K562 (cell line): Measurements from ENCODE around the gene MYO18A. TPM values are rescaled to one million over a fixed set of nuclear protein-coding genes. Genes with fewer than 3 reads are reported as not detected.

ENCODE experiments used
- ATAC-seq: fragments of 200-7000 bp; cut with Tn5 transposase; 3 replicates; pipeline ENCODE4 v1.9.1; 2020; ENCODE audit warnings: moderate library complexity
- BruUV-seq: library from RNA; stranded (reverse); fragments of 400-500 nt; replicated peaks from 2 replicates; lab custom pipeline; 2021; lab: Mats Ljungman, UMichigan
- CTCF ChIA-PET: fragments of 300-600 bp; formaldehyde crosslinking; extraction: SDS; loops from one replicate; lab custom pipeline; 2021; ENCODE audit warnings: low intra/inter-chr PET ratio; lab: Yijun Ruan, JAX
- POLR2A ChIA-PET: fragments of 300-600, 350-650 bp; sonication (Branson Sonifier 250); formaldehyde crosslinking; extraction: SDS; loops from one replicate; lab custom pipeline; 2021; ENCODE audit warnings: antibody characterized with exemption, inconsistent platforms; lab: Yijun Ruan, JAX
- DNase-seq, 4 experiments: peaks; one replicate each; pipeline versions ENCODE4 v3.0.0 to v3.0.0-alpha.2; 2011 to 2018; ENCODE audit warnings: low spot score in 3 of 4, mixed read lengths in 3 of 4; ENCODE audit errors: extremely low read depth in 1 of 4
- FAIRE-seq: peaks from 2 replicates; lab custom pipeline; 2011; peaks lifted over from hg19 to GRCh38; lab: Jason Lieb, UNC
- H2AFZ ChIP-seq: 2 replicates; pipeline ENCODE4 v1.6.0; 2011; ENCODE audit warnings: low read depth, low read length, control low read depth, inconsistent platforms
- H3K27ac ChIP-seq: fragments of 200-600 bp; 3 replicates; pipeline ENCODE4 v1.8.0; 2011; ENCODE audit warnings: low read depth, mild to moderate bottlenecking, control low read depth, inconsistent platforms, low read length, moderate library complexity, mixed read lengths; ENCODE audit errors: extremely low read depth
- H3K27me3 ChIP-seq, 2 experiments: fragments of 300-600 bp in 1 of 2; 2 replicates in 1 of 2; 3 replicates in 1 of 2; pipeline versions ENCODE4 v1.6.0 to v1.8.0; 2011; ENCODE audit warnings: inconsistent platforms in 2 of 2, low read length in 2 of 2, mild to moderate bottlenecking in 1 of 2, mixed read lengths in 1 of 2, moderate library complexity in 1 of 2; ENCODE audit not compliant: control insufficient read depth in 2 of 2, insufficient read depth in 2 of 2
- H3K36me3 ChIP-seq: fragments of 300-600 bp; 3 replicates; pipeline ENCODE4 v1.8.0; 2011; ENCODE audit warnings: mild to moderate bottlenecking, low read length, inconsistent platforms; ENCODE audit not compliant: control insufficient read depth, insufficient read depth
- H3K4me1 ChIP-seq, 2 experiments: fragments of 200-600 bp in 1 of 2; replicated peaks in 1 of 2; 2 replicates in 1 of 2; 3 replicates in 1 of 2; pipeline versions ENCODE4 v1.5.1 to v1.8.0; 2011; ENCODE audit warnings: inconsistent platforms in 2 of 2, low read length in 2 of 2, mild to moderate bottlenecking in 1 of 2, mixed read lengths in 1 of 2, moderate library complexity in 1 of 2; ENCODE audit not compliant: control insufficient read depth in 2 of 2, insufficient read depth in 2 of 2
- H3K4me2 ChIP-seq: 2 replicates; pipeline ENCODE4 v1.6.1; 2011; ENCODE audit warnings: low read length, control low read depth, inconsistent platforms, mixed read lengths; ENCODE audit not compliant: insufficient read depth
- H3K4me3 ChIP-seq: fragments of 200-600 bp; sonication (generic), shearing (Covaris generic); 2 replicates; pipeline ENCODE4 v1.5.1; 2016; ENCODE audit warnings: control low read depth, inconsistent platforms
- H3K79me2 ChIP-seq: fragments of 200-600 bp; 3 replicates; pipeline ENCODE4 v1.8.0; 2011; ENCODE audit warnings: low read length, inconsistent platforms; ENCODE audit not compliant: control insufficient read depth, insufficient read depth
- H3K9ac ChIP-seq, 2 experiments: 2 replicates each; pipeline versions ENCODE4 v1.6.0 to v1.6.1; 2011; ENCODE audit warnings: low read depth in 2 of 2, low read length in 2 of 2, control low read depth in 1 of 2, inconsistent platforms in 1 of 2, mild to moderate bottlenecking in 1 of 2, mixed read lengths in 1 of 2; ENCODE audit not compliant: insufficient read depth in 1 of 2
- H3K9me1 ChIP-seq: one replicate; pipeline ENCODE4 v1.6.0; 2011; ENCODE audit warnings: inconsistent platforms, mild to moderate bottlenecking, low read length, moderate library complexity; ENCODE audit not compliant: control insufficient read depth, insufficient read depth
- H3K9me3 ChIP-seq: replicated peaks from 2 replicates; pipeline ENCODE4 v1.5.1; 2011; ENCODE audit warnings: low read depth, low read length, inconsistent platforms; ENCODE audit not compliant: control insufficient read depth, insufficient read depth
- H4K20me1 ChIP-seq: replicated peaks from 2 replicates; pipeline ENCODE4 v1.6.1; 2011; ENCODE audit warnings: low read length, inconsistent platforms, mixed read lengths; ENCODE audit not compliant: control insufficient read depth, insufficient read depth
- FOS ChIP-seq: IDR thresholded peaks from 3 replicates; pipeline ENCODE4 v1.6.1; 2011; ENCODE audit not compliant: insufficient read length; ENCODE audit errors: extremely low read depth
- GABPB1 ChIP-seq: sonication (generic); formaldehyde crosslinking; IDR thresholded peaks from 2 replicates; pipeline ENCODE4 v1.8.0; 2022; ENCODE audit warnings: mild to moderate bottlenecking, missing genetic modification reagents
- HEY1 ChIP-seq: fragments of 250-450 bp; sonication (Bioruptor Pico); IDR thresholded peaks from 2 replicates; pipeline ENCODE4 v1.5.0; 2020; ENCODE audit warnings: mild to moderate bottlenecking, moderate library complexity, borderline replicate concordance
- HLTF ChIP-seq: fragments of 450-650 bp; IDR thresholded peaks from 2 replicates; pipeline ENCODE4 v1.6.1; 2016
- HMG20B ChIP-seq: fragments of 250-450 bp; sonication (Bioruptor Pico); IDR thresholded peaks from 2 replicates; pipeline ENCODE4 v1.5.0; 2021; ENCODE audit warnings: mild to moderate bottlenecking
- KDM5B ChIP-seq: fragments of 200-600 bp; sonication (generic); IDR thresholded peaks from 2 replicates; pipeline ENCODE4 v1.6.1; 2012; ENCODE audit warnings: low read depth, mild to moderate bottlenecking, moderate library complexity, low read length, control low read depth, inconsistent platforms; ENCODE audit not compliant: insufficient replicate concordance
- NELFE ChIP-seq: IDR thresholded peaks from 2 replicates; pipeline ENCODE4 v1.6.1; 2011; ENCODE audit warnings: mild to moderate bottlenecking; ENCODE audit not compliant: insufficient read depth, insufficient read length
- NR2F6 ChIP-seq: fragments of 450-650 bp; formaldehyde crosslinking; IDR thresholded peaks from 2 replicates; pipeline ENCODE4 v1.4.0; 2020; ENCODE audit warnings: mild to moderate bottlenecking
- PYGO2 ChIP-seq: fragments of 450-650 bp; IDR thresholded peaks from 2 replicates; pipeline ENCODE4 v1.6.1; 2016; ENCODE audit warnings: mild to moderate bottlenecking, missing genetic modification characterization, moderate library complexity, missing compliant biosample characterization
- WHSC1 ChIP-seq: IDR thresholded peaks from one replicate; pipeline ENCODE4 v1.6.1; 2012; ENCODE audit warnings: low read length, control low read depth, inconsistent platforms
- ZKSCAN3 ChIP-seq: fragments of 250-450 bp; sonication (Bioruptor Pico); IDR thresholded peaks from 2 replicates; pipeline ENCODE4 v1.4.0; 2020
- ZNF274 ChIP-seq: IDR thresholded peaks from 2 replicates; pipeline ENCODE4 v1.6.1; 2011; ENCODE audit warnings: low read depth, mild to moderate bottlenecking, low read length, moderate library complexity, borderline replicate concordance
- ZNF639 ChIP-seq, 2 experiments: fragments of 200-800 bp in 1 of 2; sonication (Bioruptor generic) in 1 of 2; sonication (generic) in 1 of 2; formaldehyde crosslinking in 1 of 2; IDR thresholded peaks in 1 of 2; conservative IDR thresholded peaks in 1 of 2; 2 replicates each; pipeline versions ENCODE4 v1.5.0 to v1.6.1; 2016 to 2020; ENCODE audit warnings: missing compliant biosample characterization in 1 of 2, missing genetic modification characterization in 1 of 2, missing genetic modification reagents in 1 of 2
- ZNF75A ChIP-seq: fragments of 450-650 bp; formaldehyde crosslinking; IDR thresholded peaks from 2 replicates; pipeline ENCODE4 v1.4.0; 2020; ENCODE audit warnings: mild to moderate bottlenecking
- WGBS: fragments of 100-300 bp; shearing (Covaris generic); methylation state at CpG from one replicate; pipeline ENCODE4 v1.1.6; 2016; ENCODE audit warnings: low coverage, mixed read lengths; ENCODE audit not compliant: insufficient coverage; ENCODE audit errors: missing lambda C conversion rate; 5-methylcytosine and 5-hydroxymethylcytosine counted together
- in situ Hi-C: fragments of 300-500 bp; cut with MboI; formaldehyde crosslinking; loops from 4 replicates; pipeline ENCODE4 v1.15.0; 2018; ENCODE audit warnings: inconsistent platforms, mixed read lengths
- intact Hi-C: fragments of 100-400 bp; cut with micrococcal nuclease; formaldehyde crosslinking; loops from 2 replicates; pipeline ENCODE4 v1.14.2; 2022
- polyA plus RNA-seq, 8 experiments: library from polyadenylated mRNA; depleted of rRNA in 4 of 8; stranded (reverse) in 5 of 8; unstranded in 3 of 8; fragments of >200 nt; fragmentation: Nextera tagmentation in 2 of 8; fragmentation: Illumina TruSeq in 1 of 8; extraction: Ambion mirVana in 2 of 8; extraction: Trizol in 1 of 8; gene quantifications; 2 replicates each; pipeline versions ENCODE4 v1.2.1 to v1.2.3, GENCODE V29; 2011 to 2014; ENCODE audit warnings: inconsistent platforms in 1 of 8, missing spikeins in 1 of 8
- total RNA-seq, 7 experiments: library from RNA; depleted of rRNA in 6 of 7; stranded (reverse); fragments of >200 nt in 6 of 7; fragmentation: Illumina TruSeq in 2 of 7; extraction: Trizol in 2 of 7; gene quantifications; 2 replicates each; pipeline versions ENCODE4 v1.2.1 to v1.2.3, GENCODE V29; 2011 to 2021; ENCODE audit warnings: low replicate concordance in 1 of 7
- TF ChIP-seq, protein P1 (sequence below): sonication (generic); formaldehyde crosslinking; IDR thresholded peaks from 2 replicates; pipeline ENCODE4 v1.8.0; 2022; ENCODE audit warnings: mild to moderate bottlenecking, missing genetic modification reagents
- TF ChIP-seq, protein P2 (sequence below), 3 experiments: IDR thresholded peaks in 2 of 3; conservative IDR thresholded peaks in 1 of 3; 2 replicates each; pipeline ENCODE4 v1.5.1; 2011 to 2012; ENCODE audit warnings: low read length in 3 of 3, mild to moderate bottlenecking in 3 of 3, control low read depth in 2 of 3, improper control_type of control experiment in 1 of 3, inconsistent platforms in 1 of 3, low read depth in 1 of 3, mixed read lengths in 1 of 3, moderate library complexity in 1 of 3; ENCODE audit not compliant: insufficient read depth in 2 of 3
- TF ChIP-seq, protein P3 (sequence below): fragments of 450-650 bp; IDR thresholded peaks from 2 replicates; pipeline ENCODE4 v1.6.1; 2014; ENCODE audit warnings: low read depth, mild to moderate bottlenecking, moderate library complexity, borderline replicate concordance

The MYO18A gene
- total and polyA plus RNA-seq, 9 of the 15 experiments (the other 6 are each of a cell fraction or from before 2014, with no cell fraction given): 2.5 to 65.4 (median 17.1) TPM

DNA sequence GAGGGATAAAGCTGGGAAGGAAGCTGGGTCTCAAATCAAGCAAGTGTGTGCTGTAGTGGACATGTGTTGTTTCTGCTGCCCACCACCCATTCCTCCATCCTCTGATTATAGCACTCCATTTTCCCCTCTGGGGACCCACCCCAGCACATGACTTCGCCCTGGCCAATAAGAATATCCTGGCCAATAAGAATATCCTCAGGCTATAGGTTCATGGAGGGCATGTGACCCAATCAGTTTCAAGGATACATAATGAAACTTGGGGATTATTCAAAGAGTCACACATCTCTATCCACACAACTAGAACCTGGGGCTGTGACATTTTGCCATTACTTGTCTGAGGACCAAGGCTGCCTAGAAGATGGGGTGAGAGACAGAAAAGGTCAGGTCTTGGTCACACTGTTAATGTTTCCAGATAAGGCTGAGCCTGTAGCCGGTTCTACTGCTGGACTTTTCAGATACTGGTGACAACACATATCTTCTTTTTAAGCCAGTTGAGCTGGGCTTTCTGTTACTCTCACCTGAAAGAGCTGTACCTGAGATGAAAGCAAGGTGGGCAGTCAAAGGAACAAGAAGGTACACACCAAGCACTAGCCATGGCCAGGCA is 33.7 kb downstream of the MYO18A start:
- Histone ChIP-seq H3K4me3 (no peak overlapping the region), H3K27ac (peak overlapping the region; percentile 77), H3K9me3 (no peaks in the 10 kb centered on the region), H3K9me1 (no peaks in the 10 kb centered on the region), H3K79me2 (peaks cover 83% of the 10 kb centered on the region), H2AFZ (no peak overlapping the region), H4K20me1 (no peaks in the 10 kb centered on the region), H3K4me2 (peak overlapping the region; percentile 71), H3K9ac (peak overlapping the region; percentile 12 to 39; a peak in 2 of 4 replicates), H3K36me3 (peaks cover 13% of the 10 kb centered on the region; the same call in 2 of the 3 replicates), H3K4me1 (peaks cover 44 to 56% of the 10 kb centered on the region in 2 experiments), H3K27me3 (no peaks in the 10 kb centered on the region)
- ChIA-PET CTCF (interaction anchor here (1.0 kb wide), 1 partner anchor 145 kb away, joined by 5 read pairs; no protein-coding TSS in a partner anchor), POLR2A (interaction anchor here (0.5 to 1.6 kb wide), 7 partner anchors 9 to 411 kb away, joined by 3 to 7 read pairs (median 3); no protein-coding TSS in a partner anchor)
- intact Hi-C loops (loop anchor here (10.0 kb wide), 4 partner anchors 98 to 468 kb away; partner anchors contain the start of gene CRYBA1), in situ Hi-C loops (loop anchor here (5.0 kb wide), 2 partner anchors 36 to 66 kb away; partner anchors contain the start of gene MYO18A)
- FAIRE-seq (peak; percentile 74), DNase-seq (peak in 2 of 4 experiments; percentile 54 to 77), ATAC-seq (peak; percentile 34)
- no TSS peak for BruUV-seq
- WGBS: 50% methylated on average over 2 of the region's 2 CpGs
- TF ChIP-seq ZNF75A (CRISPR knock-in tag) (no peak), NR2F6 (no peak), FOS (peak; percentile 38), KDM5B (no peak), NELFE (no peak), ZNF639 (CRISPR knock-in tag; conservative IDR thresholded peaks at IDR 0.05 in 1 of 2, IDR thresholded peaks at IDR 0.05 in 1 of 2) (no peak), ZKSCAN3 (CRISPR knock-in tag) (no peak), WHSC1 (no peak), GABPB1 (CRISPR knock-in tag) (no peak), HEY1 (CRISPR knock-in tag) (no peak), HMG20B (no peak), HLTF (no peak), PYGO2 (no peak), ZNF274 (no peak)
- TF ChIP-seq, protein P1, sequence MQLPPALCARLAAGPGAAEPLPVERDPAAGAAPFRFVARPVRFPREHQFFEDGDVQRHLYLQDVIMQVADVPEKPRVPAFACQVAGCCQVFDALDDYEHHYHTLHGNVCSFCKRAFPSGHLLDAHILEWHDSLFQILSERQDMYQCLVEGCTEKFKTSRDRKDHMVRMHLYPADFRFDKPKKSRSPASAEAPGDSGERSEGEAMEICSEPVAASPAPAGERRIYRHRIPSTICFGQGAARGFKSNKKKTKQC: no peak
- TF ChIP-seq, protein P2, sequence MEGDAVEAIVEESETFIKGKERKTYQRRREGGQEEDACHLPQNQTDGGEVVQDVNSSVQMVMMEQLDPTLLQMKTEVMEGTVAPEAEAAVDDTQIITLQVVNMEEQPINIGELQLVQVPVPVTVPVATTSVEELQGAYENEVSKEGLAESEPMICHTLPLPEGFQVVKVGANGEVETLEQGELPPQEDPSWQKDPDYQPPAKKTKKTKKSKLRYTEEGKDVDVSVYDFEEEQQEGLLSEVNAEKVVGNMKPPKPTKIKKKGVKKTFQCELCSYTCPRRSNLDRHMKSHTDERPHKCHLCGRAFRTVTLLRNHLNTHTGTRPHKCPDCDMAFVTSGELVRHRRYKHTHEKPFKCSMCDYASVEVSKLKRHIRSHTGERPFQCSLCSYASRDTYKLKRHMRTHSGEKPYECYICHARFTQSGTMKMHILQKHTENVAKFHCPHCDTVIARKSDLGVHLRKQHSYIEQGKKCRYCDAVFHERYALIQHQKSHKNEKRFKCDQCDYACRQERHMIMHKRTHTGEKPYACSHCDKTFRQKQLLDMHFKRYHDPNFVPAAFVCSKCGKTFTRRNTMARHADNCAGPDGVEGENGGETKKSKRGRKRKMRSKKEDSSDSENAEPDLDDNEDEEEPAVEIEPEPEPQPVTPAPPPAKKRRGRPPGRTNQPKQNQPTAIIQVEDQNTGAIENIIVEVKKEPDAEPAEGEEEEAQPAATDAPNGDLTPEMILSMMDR (IDR thresholded peaks at IDR 0.05 in 2 of 3, conservative IDR thresholded peaks at IDR 0.05 in 1 of 3; ENCODE audit: insufficient read depth in 2 of 3, low read depth in 1 of 3, low read length in 3 of 3): no peak
- TF ChIP-seq, protein P3, sequence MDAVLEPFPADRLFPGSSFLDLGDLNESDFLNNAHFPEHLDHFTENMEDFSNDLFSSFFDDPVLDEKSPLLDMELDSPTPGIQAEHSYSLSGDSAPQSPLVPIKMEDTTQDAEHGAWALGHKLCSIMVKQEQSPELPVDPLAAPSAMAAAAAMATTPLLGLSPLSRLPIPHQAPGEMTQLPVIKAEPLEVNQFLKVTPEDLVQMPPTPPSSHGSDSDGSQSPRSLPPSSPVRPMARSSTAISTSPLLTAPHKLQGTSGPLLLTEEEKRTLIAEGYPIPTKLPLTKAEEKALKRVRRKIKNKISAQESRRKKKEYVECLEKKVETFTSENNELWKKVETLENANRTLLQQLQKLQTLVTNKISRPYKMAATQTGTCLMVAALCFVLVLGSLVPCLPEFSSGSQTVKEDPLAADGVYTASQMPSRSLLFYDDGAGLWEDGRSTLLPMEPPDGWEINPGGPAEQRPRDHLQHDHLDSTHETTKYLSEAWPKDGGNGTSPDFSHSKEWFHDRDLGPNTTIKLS: no peak
